MM.1S (cell line): ENCODE measurements around the gene MGST2.

Experiments
- DNase-seq: peaks from one replicate; pipeline ENCODE4 v3.0.0-alpha.2; 2015
- H2AFZ ChIP-seq: fragments of 300-600 bp; sonication (generic); 2 replicates; pipeline ENCODE4 v1.6.0; 2016; ENCODE audit warnings: antibody characterized with exemption, low read length
- H3F3A ChIP-seq: fragments of 300-600 bp; sonication (generic); 2 replicates; pipeline ENCODE4 v1.6.1; 2016; ENCODE audit warnings: mild to moderate bottlenecking, antibody characterized with exemption, low read length, moderate library complexity, mixed read lengths; ENCODE audit not compliant: insufficient read depth
- H3K27ac ChIP-seq: fragments of 300-600 bp; sonication (generic); 2 replicates; pipeline ENCODE4 v1.5.1; 2016; ENCODE audit warnings: mild to moderate bottlenecking, low read length
- H3K27me3 ChIP-seq: fragments of 300-600 bp; sonication (generic); replicated peaks from 2 replicates; pipeline ENCODE4 v1.6.0; 2016; ENCODE audit warnings: low read length; ENCODE audit not compliant: insufficient read depth
- H3K36me3 ChIP-seq: fragments of 300-600 bp; sonication (generic); replicated peaks from 2 replicates; pipeline ENCODE4 v1.6.1; 2016; ENCODE audit warnings: mild to moderate bottlenecking, low read length, mixed read lengths; ENCODE audit not compliant: insufficient read depth
- H3K4me1 ChIP-seq: fragments of 300-600 bp; sonication (generic); 2 replicates; pipeline ENCODE4 v1.6.1; 2016; ENCODE audit warnings: low read length, mixed read lengths
- H3K4me2 ChIP-seq: fragments of 300-600 bp; sonication (generic); 2 replicates; pipeline ENCODE4 v1.6.0; 2016; ENCODE audit warnings: low read depth, low read length
- H3K4me3 ChIP-seq: fragments of 300-600 bp; sonication (generic); 2 replicates; pipeline ENCODE4 v1.5.1; 2016; ENCODE audit warnings: low read length, mixed read lengths
- H3K79me2 ChIP-seq: fragments of 300-600 bp; sonication (generic); 2 replicates; pipeline ENCODE4 v1.6.1; 2016; ENCODE audit warnings: mixed run types, low read length, mixed read lengths
- H3K9ac ChIP-seq: fragments of 300-600 bp; sonication (generic); 2 replicates; pipeline ENCODE4 v1.6.1; 2016; ENCODE audit warnings: low read length, mixed read lengths
- H3K9me2 ChIP-seq: fragments of 300-600 bp; sonication (generic); replicated peaks from 2 replicates; pipeline ENCODE4 v1.6.1; 2016; ENCODE audit warnings: mild to moderate bottlenecking, low read length, mixed read lengths; ENCODE audit not compliant: insufficient read depth
- H3K9me3 ChIP-seq: fragments of 300-600 bp; sonication (generic); replicated peaks from 2 replicates; pipeline ENCODE4 v1.6.1; 2016; ENCODE audit warnings: mild to moderate bottlenecking, low read length, mixed read lengths; ENCODE audit not compliant: insufficient read depth
- H4K20me1 ChIP-seq: fragments of 300-600 bp; sonication (generic); 2 replicates; pipeline ENCODE4 v1.6.1; 2016; ENCODE audit warnings: mild to moderate bottlenecking, low read length, moderate library complexity, mixed read lengths; ENCODE audit not compliant: insufficient read depth
- CTCF ChIP-seq: fragments of 300-600 bp; sonication (generic); IDR thresholded peaks from 2 replicates; pipeline ENCODE4 v1.5.1; 2016; ENCODE audit warnings: antibody characterized with exemption, low read length, mixed read lengths
- EZH2 ChIP-seq: fragments of 300-600 bp; sonication (generic); optimal IDR thresholded peaks from 2 replicates; pipeline ENCODE3; 2017; ENCODE audit warnings: low read depth, mild to moderate bottlenecking, antibody characterized with exemption, low read length, mixed read lengths
- EZH2phosphoT487 ChIP-seq: fragments of 300-600 bp; sonication (generic); IDR thresholded peaks from 2 replicates; pipeline ENCODE4 v1.6.1; 2018; ENCODE audit warnings: antibody characterized with exemption, low read length

Gene MGST2

GRCh38 chr4:139686130-139686529 lies 20.5 kb downstream of the MGST2 start:
- Histone ChIP-seq H3K79me2 (no peaks in the 10 kb centered on the region), H4K20me1 (no peaks in the 10 kb centered on the region)

GRCh38 chr4:139686988-139687387 lies 21.4 kb downstream of the MGST2 start:
- TF ChIP-seq EZH2phosphoT487 = no peak
- TF ChIP-seq EZH2 = no peak
- TF ChIP-seq CTCF = no peak
- H3F3A ChIP-seq = no peaks in the 10 kb centered on the region
- H3K27me3 ChIP-seq = no peaks in the 10 kb centered on the region
- no peaks in the 10 kb centered on the region for H3K9me2 ChIP-seq
- no peak overlapping the region for H3K4me3 ChIP-seq
- no peak for DNase-seq
- H3K9ac ChIP-seq = no peak overlapping the region
- H3K4me2 ChIP-seq = no peak overlapping the region
- H3K36me3 ChIP-seq = no peaks in the 10 kb centered on the region
- no peak overlapping the region for H3K27ac ChIP-seq
- no peaks in the 10 kb centered on the region for H3K79me2 ChIP-seq
- no peaks in the 10 kb centered on the region for H3K4me1 ChIP-seq
- no peak overlapping the region for H2AFZ ChIP-seq
- no peaks in the 10 kb centered on the region for H4K20me1 ChIP-seq
- H3K9me3 ChIP-seq = no peaks in the 10 kb centered on the region

More at GRCh38 chr4:139686130-139686529, 20.5 kb downstream of the MGST2 start:
- H3F3A ChIP-seq = no peaks in the 10 kb centered on the region
- no peaks in the 10 kb centered on the region for H3K27me3 ChIP-seq
- H3K36me3 ChIP-seq = no peaks in the 10 kb centered on the region
- no peak for TF ChIP-seq EZH2phosphoT487
- TF ChIP-seq CTCF = no peak
- no peak for TF ChIP-seq EZH2
- H3K9ac ChIP-seq = no peak overlapping the region
- H3K4me2 ChIP-seq = no peak overlapping the region
- H3K4me1 ChIP-seq = no peaks in the 10 kb centered on the region
- H3K27ac ChIP-seq = no peak overlapping the region
- H2AFZ ChIP-seq = no peak overlapping the region
- H3K9me3 ChIP-seq = no peaks in the 10 kb centered on the region
- no peak overlapping the region for H3K4me3 ChIP-seq
- no peak for DNase-seq
- no peaks in the 10 kb centered on the region for H3K9me2 ChIP-seq

DNA sequence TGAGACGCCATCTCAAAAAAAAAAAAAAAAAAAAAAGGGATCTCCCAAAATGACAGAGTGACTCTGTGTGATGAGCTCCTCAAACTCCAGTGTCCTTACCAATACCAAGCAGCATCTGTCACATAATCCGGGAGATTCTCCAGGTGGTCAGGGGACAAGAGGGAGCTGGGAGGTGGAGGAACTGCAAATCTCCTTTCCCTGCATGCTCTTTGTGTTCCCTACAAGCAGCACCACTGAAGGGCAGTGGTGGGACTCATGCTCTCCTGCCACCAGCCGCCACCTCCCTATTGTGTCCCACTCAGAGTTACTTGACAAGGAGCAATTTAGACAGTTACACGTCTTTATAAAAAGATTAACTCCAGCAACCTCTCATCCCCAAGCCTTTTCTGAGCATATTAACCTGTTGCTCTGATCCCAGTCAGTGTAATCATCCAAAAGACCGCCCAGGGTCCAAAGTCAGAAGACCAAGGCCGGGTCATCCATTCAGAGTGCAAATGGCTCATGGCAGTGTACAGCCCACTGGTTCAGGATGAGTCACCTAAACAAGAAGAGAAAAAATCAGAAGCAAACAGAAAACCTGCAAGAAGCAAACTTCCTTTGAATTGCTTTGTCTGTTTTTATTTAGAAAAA lies 23.6 kb downstream of the MGST2 start:
- Histone ChIP-seq H4K20me1 (no peaks in the 10 kb centered on the region), H3K4me3 (no peak overlapping the region), H3F3A (no peaks in the 10 kb centered on the region)

More for the DNA sequence above, 23.6 kb downstream of the MGST2 start:
- H3K9me3 ChIP-seq = no peaks in the 10 kb centered on the region
- no peak for DNase-seq
- H3K36me3 ChIP-seq = no peaks in the 10 kb centered on the region
- H3K79me2 ChIP-seq = no peaks in the 10 kb centered on the region
- H3K9ac ChIP-seq = no peak overlapping the region
- no peak overlapping the region for H3K4me2 ChIP-seq
- H3K27ac ChIP-seq = no peak overlapping the region
- no peaks in the 10 kb centered on the region for H3K9me2 ChIP-seq
- H3K4me1 ChIP-seq = no peaks in the 10 kb centered on the region
- H2AFZ ChIP-seq = no peak overlapping the region
- TF ChIP-seq EZH2 = no peak
- no peak for TF ChIP-seq CTCF
- TF ChIP-seq EZH2phosphoT487 = no peak
- H3K27me3 ChIP-seq = no peaks in the 10 kb centered on the region
